IMR-90 (cell line): ENCODE data around the gene BCAS3. TPM values are rescaled to one million over a fixed set of nuclear protein-coding genes. Genes with fewer than 3 reads are reported as not detected.

ENCODE experiments used
- ATAC-seq: fragments of 200-7000 bp; cut with Tn5 transposase; 2 replicates; pipeline ENCODE4 v1.9.1; 2020; ENCODE audit warnings: low read depth, mild to moderate bottlenecking, moderate library complexity
- BruUV-seq: library from RNA; stranded (reverse); fragments of 400-500 nt; replicated peaks from 2 replicates; lab custom pipeline; 2021; lab: Mats Ljungman, UMichigan
- CTCF ChIA-PET: fragments of 300-600 bp; formaldehyde crosslinking; extraction: SDS; loops from one replicate; lab custom pipeline; 2021; ENCODE audit warnings: antibody characterized with exemption; lab: Yijun Ruan, JAX
- POLR2A ChIA-PET: fragments of 300-600 bp; sonication (Branson Sonifier 250); formaldehyde crosslinking; loops from one replicate; lab custom pipeline; 2022; ENCODE audit warnings: antibody characterized with exemption; ENCODE audit not compliant: unreplicated experiment; lab: Charles Lee
- DNase-seq: peaks from one replicate; pipeline ENCODE4 v3.0.0; 2013
- H2AFZ ChIP-seq: replicated peaks from 2 replicates; pipeline ENCODE3; 2013; ENCODE audit warnings: low read length, mild to moderate bottlenecking; ENCODE audit not compliant: poor library complexity
- H2AK5ac ChIP-seq: 2 replicates; pipeline ENCODE4 v1.6.1; 2013; ENCODE audit warnings: low read depth, low read length, inconsistent platforms
- H2AK9ac ChIP-seq: replicated peaks from 2 replicates; pipeline ENCODE3; 2013; ENCODE audit warnings: mild to moderate bottlenecking, low read depth, low read length, moderate library complexity; ENCODE audit not compliant: poor library complexity
- H2BK120ac ChIP-seq: 2 replicates; pipeline ENCODE4 v1.6.1; 2013; ENCODE audit warnings: low read depth, low read length, inconsistent platforms
- H2BK15ac ChIP-seq: 3 replicates; pipeline ENCODE4 v1.6.1; 2013; ENCODE audit warnings: low read depth, low read length, inconsistent platforms
- H2BK20ac ChIP-seq: 2 replicates; pipeline ENCODE4 v1.6.1; 2013; ENCODE audit warnings: low read depth, mild to moderate bottlenecking, inconsistent platforms, low read length, moderate library complexity
- H2BK5ac ChIP-seq: 2 replicates; pipeline ENCODE4 v1.6.1; 2013; ENCODE audit warnings: mild to moderate bottlenecking, low read depth, low read length, inconsistent platforms; ENCODE audit not compliant: poor library complexity, severe bottlenecking
- H3K14ac ChIP-seq: replicated peaks from 2 replicates; pipeline ENCODE4 v1.6.1; 2013; ENCODE audit warnings: low read depth, low read length, inconsistent platforms
- H3K18ac ChIP-seq: 2 replicates; pipeline ENCODE4 v1.6.1; 2013; ENCODE audit warnings: low read depth, low read length, control low read depth
- H3K23ac ChIP-seq: 2 replicates; pipeline ENCODE4 v1.6.1; 2013; ENCODE audit warnings: low read depth, low read length, inconsistent platforms
- H3K27ac ChIP-seq: 2 replicates; pipeline ENCODE4 v1.5.1; 2013; ENCODE audit warnings: mild to moderate bottlenecking, control low read depth, low read length; ENCODE audit not compliant: insufficient read depth
- H3K27me3 ChIP-seq: 2 replicates; pipeline ENCODE4 v1.6.1; 2013; ENCODE audit warnings: low read length; ENCODE audit not compliant: control insufficient read depth, insufficient read depth
- H3K36me3 ChIP-seq: 2 replicates; pipeline ENCODE4 v1.6.1; 2013; ENCODE audit warnings: low read length, mixed read lengths; ENCODE audit not compliant: control insufficient read depth, insufficient read depth
- H3K4ac ChIP-seq: 2 replicates; pipeline ENCODE4 v1.6.1; 2013; ENCODE audit warnings: low read depth, low read length, inconsistent platforms
- H3K4me1 ChIP-seq: 2 replicates; pipeline ENCODE4 v1.6.1; 2013; ENCODE audit warnings: low read length, mixed read lengths; ENCODE audit not compliant: control insufficient read depth, insufficient read depth
- H3K4me2 ChIP-seq: 2 replicates; pipeline ENCODE4 v1.6.1; 2013; ENCODE audit warnings: low read depth, mild to moderate bottlenecking, control low read depth, low read length, moderate library complexity
- H3K4me3 ChIP-seq: 2 replicates; pipeline ENCODE4 v1.5.1; 2013; ENCODE audit warnings: low read depth, mild to moderate bottlenecking, control low read depth, low read length, moderate library complexity; ENCODE audit not compliant: insufficient read depth
- H3K56ac ChIP-seq: 2 replicates; pipeline ENCODE4 v1.6.1; 2013; ENCODE audit warnings: low read length, inconsistent platforms; ENCODE audit not compliant: insufficient read depth; ENCODE audit errors: extremely low read depth
- H3K79me1 ChIP-seq, 2 experiments: 2 replicates each; pipeline ENCODE4 v1.6.1; 2013; ENCODE audit warnings: low read length in 2 of 2, inconsistent platforms in 1 of 2, low read depth in 1 of 2
- H3K9ac ChIP-seq: 2 replicates; pipeline ENCODE4 v1.6.1; 2013; ENCODE audit warnings: low read depth, low read length, control low read depth
- H3K9me1 ChIP-seq: 2 replicates; pipeline ENCODE4 v1.6.1; 2013; ENCODE audit warnings: low read length, inconsistent platforms; ENCODE audit not compliant: insufficient read depth
- H3K9me3 ChIP-seq: 2 replicates; pipeline ENCODE4 v1.6.1; 2013; ENCODE audit warnings: low read length; ENCODE audit not compliant: control insufficient read depth, insufficient read depth
- H4K20me1 ChIP-seq: 2 replicates; pipeline ENCODE4 v1.6.1; 2013; ENCODE audit warnings: low read length, inconsistent platforms; ENCODE audit not compliant: insufficient read depth
- H4K5ac ChIP-seq: 2 replicates; pipeline ENCODE4 v1.6.1; 2013; ENCODE audit warnings: mild to moderate bottlenecking, low read depth, low read length, control low read depth
- H4K8ac ChIP-seq, 2 experiments: 2 replicates each; pipeline ENCODE4 v1.6.1; 2013; ENCODE audit warnings: low read depth in 2 of 2, low read length in 2 of 2, control low read depth in 1 of 2, inconsistent platforms in 1 of 2
- H4K91ac ChIP-seq: 2 replicates; pipeline ENCODE4 v1.6.1; 2013; ENCODE audit warnings: low read depth, low read length, inconsistent platforms; ENCODE audit not compliant: insufficient read depth
- MAFK ChIP-seq: IDR thresholded peaks from 2 replicates; pipeline ENCODE4 v1.6.1; 2012; ENCODE audit warnings: low read depth, low read length, improper control_type of control experiment
- WGBS, 2 experiments: methylation state at CpG; one replicate each; pipeline versions ENCODE4 v1.1.5 to v1.1.7; 2013; ENCODE audit warnings: missing lambda C conversion rate in 2 of 2; ENCODE audit not compliant: insufficient read length in 1 of 2; ENCODE audit errors: extremely low coverage in 2 of 2; 5-methylcytosine and 5-hydroxymethylcytosine counted together
- dilution Hi-C: fragments of 300-500 bp; cut with HindIII; formaldehyde crosslinking; loops from one replicate; pipeline ENCODE4 v1.14.3; 2018; ENCODE audit warnings: low sequenced_read_pairs; ENCODE audit not compliant: unreplicated experiment
- in situ Hi-C: fragments of 300-500 bp; cut with MboI; formaldehyde crosslinking; loops from 3 replicates; pipeline ENCODE4 v1.14.3; 2019; ENCODE audit warnings: low sequenced_read_pairs, inconsistent platforms, mixed read lengths
- intact Hi-C: fragments of 100-400 bp; cut with micrococcal nuclease; formaldehyde crosslinking; loops from 2 replicates; pipeline ENCODE4 v1.10.0; 2022
- polyA plus RNA-seq, 3 experiments: library from polyadenylated mRNA; depleted of rRNA; stranded (reverse); fragments of >200 nt; gene quantifications; 2 replicates each; pipeline ENCODE4 v1.2.3, GENCODE V29; 2012; ENCODE audit warnings: low replicate concordance in 1 of 3
- total RNA-seq: library from RNA; depleted of rRNA; stranded (reverse); fragments of >200 nt; gene quantifications from 2 replicates; pipeline ENCODE4 v1.2.3, GENCODE V29; 2012
- TF ChIP-seq, protein P1 (sequence below): conservative IDR thresholded peaks from 2 replicates; pipeline ENCODE4 v1.5.1; 2012; ENCODE audit warnings: mild to moderate bottlenecking, low read depth, low read length, improper control_type of control experiment

Gene BCAS3
- total and polyA plus RNA-seq, 2 of the 4 experiments (the other 2 are of a cell fraction) = 6.3 to 27.1 TPM

DNA sequence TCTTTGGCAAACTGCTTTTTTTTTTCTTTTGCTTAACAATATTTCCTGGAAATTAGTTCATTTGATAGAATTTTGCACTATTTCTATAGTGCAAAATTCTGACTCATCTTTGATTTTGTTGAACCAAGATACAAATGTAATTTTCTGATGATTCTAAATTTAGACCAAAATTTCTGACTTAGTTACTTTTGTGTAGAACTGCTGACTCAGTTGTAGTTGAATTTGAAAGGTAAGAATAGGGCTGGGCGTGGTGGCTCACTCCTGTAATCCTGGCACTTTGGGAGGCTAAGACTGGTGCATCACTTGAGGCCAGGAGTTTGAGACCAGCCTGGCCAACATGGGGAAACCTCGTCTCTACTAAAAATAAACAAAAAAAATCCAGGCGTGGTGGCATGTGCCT lies 223.0 kb downstream of the BCAS3 start:
- no CpG with 5 or more reads among the region's 3 CpGs for WGBS, 2 experiments
- CTCF ChIA-PET = no interaction called here

More for the DNA sequence above, 223.0 kb downstream of the BCAS3 start:
- Histone ChIP-seq H3K4me2 (no peak overlapping the region), H3K9me3 (no peaks in the 10 kb centered on the region), H3K27ac (no peak overlapping the region), H4K91ac (peak overlapping the region; percentile 34; the same call in 1 of the 2 replicates), H4K5ac (no peak overlapping the region), H2BK5ac (no peak overlapping the region), H2AFZ (no peak overlapping the region), H3K4me3 (no peak overlapping the region), H2BK20ac (peak overlapping the region; percentile 76; the same call in 1 of the 2 replicates), H3K23ac (no peak overlapping the region), H3K79me1 (peaks cover 0 to 3% of the 10 kb centered on the region in 2 experiments; a peak in 2 of 4 replicates), H2BK120ac (peak overlapping the region; percentile 66; the same call in 1 of the 2 replicates), H3K4ac (peak overlapping the region; percentile 25; the same call in 1 of the 2 replicates), H2AK9ac (no peak overlapping the region), H3K9ac (no peak overlapping the region), H3K9me1 (no peaks in the 10 kb centered on the region), H2BK15ac (no peak overlapping the region), H2AK5ac (peak overlapping the region; percentile 87; the same call in 1 of the 2 replicates), H3K18ac (no peak overlapping the region), H4K8ac (peak overlapping the region in 1 of 2 experiments; percentile 75; a peak in 2 of 4 replicates), H3K27me3 (no peaks in the 10 kb centered on the region), H3K4me1 (peaks cover 2% of the 10 kb centered on the region; the same call in 1 of the 2 replicates), H4K20me1 (no peaks in the 10 kb centered on the region), H3K14ac (peak overlapping the region; percentile 72), H3K36me3 (0 out of 2 replicates have a peak, but pooled peaks cover 2% of the 10 kb centered on the region), H3K56ac (no peak overlapping the region)
- in situ Hi-C loops (no loop called here), intact Hi-C loops (loop anchor here (10.0 kb wide), 1 partner anchor 494 kb away; the partner anchor contains the start of gene TBX2), dilution Hi-C loops (no loop called here)
- TF ChIP-seq MAFK = peak; percentile 82
- TF ChIP-seq, protein P1, sequence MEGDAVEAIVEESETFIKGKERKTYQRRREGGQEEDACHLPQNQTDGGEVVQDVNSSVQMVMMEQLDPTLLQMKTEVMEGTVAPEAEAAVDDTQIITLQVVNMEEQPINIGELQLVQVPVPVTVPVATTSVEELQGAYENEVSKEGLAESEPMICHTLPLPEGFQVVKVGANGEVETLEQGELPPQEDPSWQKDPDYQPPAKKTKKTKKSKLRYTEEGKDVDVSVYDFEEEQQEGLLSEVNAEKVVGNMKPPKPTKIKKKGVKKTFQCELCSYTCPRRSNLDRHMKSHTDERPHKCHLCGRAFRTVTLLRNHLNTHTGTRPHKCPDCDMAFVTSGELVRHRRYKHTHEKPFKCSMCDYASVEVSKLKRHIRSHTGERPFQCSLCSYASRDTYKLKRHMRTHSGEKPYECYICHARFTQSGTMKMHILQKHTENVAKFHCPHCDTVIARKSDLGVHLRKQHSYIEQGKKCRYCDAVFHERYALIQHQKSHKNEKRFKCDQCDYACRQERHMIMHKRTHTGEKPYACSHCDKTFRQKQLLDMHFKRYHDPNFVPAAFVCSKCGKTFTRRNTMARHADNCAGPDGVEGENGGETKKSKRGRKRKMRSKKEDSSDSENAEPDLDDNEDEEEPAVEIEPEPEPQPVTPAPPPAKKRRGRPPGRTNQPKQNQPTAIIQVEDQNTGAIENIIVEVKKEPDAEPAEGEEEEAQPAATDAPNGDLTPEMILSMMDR = no peak
- POLR2A ChIA-PET = no interaction called here
- BruUV-seq = no TSS peak
- DNase-seq (no peak), ATAC-seq (no peak)
